Fibroblast of lung (primary cell): ENCODE measurements around the gene KRTAP5-1. TPM values are rescaled to one million over a fixed set of nuclear protein-coding genes. Genes with fewer than 3 reads are reported as not detected.

Experiments
- DNase-seq, 2 donors: peaks; one replicate each; pipeline versions ENCODE4 v3.0.0 to v3.0.0-alpha.2; 2010; ENCODE audit warnings: low read depth in 2 of 2
- H2AFZ ChIP-seq: 2 replicates; pipeline ENCODE4 v1.5.1; 2012; ENCODE audit warnings: low read length, control low read depth, inconsistent platforms
- H3K27ac ChIP-seq: 2 replicates; pipeline ENCODE4 v1.5.1; 2011; ENCODE audit warnings: low read length, control low read depth; ENCODE audit not compliant: insufficient read depth
- H3K27me3 ChIP-seq: 2 replicates; pipeline ENCODE4 v1.5.1; 2011; ENCODE audit warnings: mild to moderate bottlenecking, low read length; ENCODE audit not compliant: control insufficient read depth, insufficient read depth
- H3K36me3 ChIP-seq: 2 replicates; pipeline ENCODE4 v1.5.1; 2011; ENCODE audit warnings: low read length; ENCODE audit not compliant: control insufficient read depth, insufficient read depth
- H3K4me1 ChIP-seq: 2 replicates; pipeline ENCODE4 v1.5.1; 2011; ENCODE audit warnings: low read length; ENCODE audit not compliant: control insufficient read depth, insufficient read depth; ENCODE audit errors: extremely low read depth
- H3K4me2 ChIP-seq: 2 replicates; pipeline ENCODE4 v1.5.1; 2011; ENCODE audit warnings: low read length, control low read depth; ENCODE audit not compliant: insufficient read depth; ENCODE audit errors: extremely low read depth
- H3K4me3 ChIP-seq, 4 experiments: fragments of 200-600 bp in 1 of 4; sonication (generic) in 1 of 4; replicated peaks in 1 of 4; 2 replicates each; pipeline ENCODE4 v1.5.1; 2011 to 2016; ENCODE audit warnings: low read length in 4 of 4, low read depth in 3 of 4, mild to moderate bottlenecking in 3 of 4, control low read depth in 2 of 4, inconsistent platforms in 1 of 4, mixed read lengths in 1 of 4; ENCODE audit not compliant: insufficient read depth in 1 of 4; ENCODE audit errors: control extremely low read depth in 1 of 4
- H3K79me2 ChIP-seq: 2 replicates; pipeline ENCODE4 v1.5.1; 2012; ENCODE audit warnings: mild to moderate bottlenecking, low read length, inconsistent platforms; ENCODE audit not compliant: control insufficient read depth, insufficient read depth
- H3K9ac ChIP-seq: 2 replicates; pipeline ENCODE4 v1.5.1; 2011; ENCODE audit warnings: mild to moderate bottlenecking, low read length, control low read depth; ENCODE audit not compliant: insufficient read depth
- H3K9me3 ChIP-seq: 2 replicates; pipeline ENCODE4 v1.5.1; 2012; ENCODE audit warnings: low read depth, low read length; ENCODE audit not compliant: control insufficient read depth, insufficient read depth
- H4K20me1 ChIP-seq: 2 replicates; pipeline ENCODE4 v1.5.1; 2011; ENCODE audit warnings: low read length; ENCODE audit not compliant: control insufficient read depth, insufficient read depth; ENCODE audit errors: extremely low read depth
- EZH2 ChIP-seq: IDR thresholded peaks from 2 replicates; pipeline ENCODE4 v1.5.1; 2012; ENCODE audit warnings: low read length, control low read depth, mild to moderate bottlenecking; ENCODE audit errors: missing control alignments
- polyA plus RNA-seq, 2 donors: library from polyadenylated mRNA; depleted of rRNA in 1 of 2; stranded (reverse) in 1 of 2; unstranded in 1 of 2; fragments of >200 nt; gene quantifications; 2 replicates each; pipeline ENCODE4 v1.2.1, GENCODE V29; 2011 to 2012; ENCODE audit warnings: missing spikeins in 1 of 2
- total RNA-seq: library from RNA; depleted of rRNA; stranded (reverse); fragments of >200 nt; gene quantifications from 2 replicates; pipeline ENCODE4 v1.2.1, GENCODE V29; 2014
- TF ChIP-seq, protein P1 (sequence below), 2 donors: IDR thresholded peaks in 1 of 2; conservative IDR thresholded peaks in 1 of 2; 1 replicate in 1 of 2; 2 replicates in 1 of 2; pipeline ENCODE4 v1.5.1; 2011 to 2012; ENCODE audit warnings: low read length in 2 of 2, control low read depth in 1 of 2, inconsistent platforms in 1 of 2, low read depth in 1 of 2, mild to moderate bottlenecking in 1 of 2

KRTAP5-1 gene
- total and polyA plus RNA-seq, 2 donors (not counting 1 experiment from before 2014, with no cell fraction given) = not detected

DNA sequence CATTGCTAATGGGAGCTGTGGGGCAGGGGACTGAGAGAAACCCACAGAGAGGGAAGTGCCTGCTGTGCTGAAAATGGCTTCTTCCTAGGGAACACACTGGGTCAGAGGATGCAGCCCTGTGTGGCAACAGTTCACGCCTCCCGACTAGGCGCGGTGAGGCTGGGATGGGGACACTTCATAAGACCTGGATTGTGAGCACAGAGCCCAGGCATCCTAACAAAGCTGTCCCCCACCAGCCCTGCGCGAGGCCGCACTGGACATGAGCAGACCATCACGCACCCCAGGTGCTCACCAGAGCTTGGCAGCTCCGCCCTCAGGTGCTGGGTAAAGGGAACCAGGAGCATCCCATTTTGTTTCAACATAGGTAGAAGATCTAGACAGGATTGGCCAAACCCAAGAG lies 38.6 kb upstream of the KRTAP5-1 start:
- H3K9ac ChIP-seq = no peak overlapping the region
- no peak overlapping the region for H3K27ac ChIP-seq
- no peak for TF ChIP-seq EZH2
- no peaks in the 10 kb centered on the region for H3K9me3 ChIP-seq
- no peak overlapping the region for H3K4me3 ChIP-seq
- no peaks in the 10 kb centered on the region for H4K20me1 ChIP-seq
- H3K4me1 ChIP-seq = no peaks in the 10 kb centered on the region
- H3K36me3 ChIP-seq = no peaks in the 10 kb centered on the region
- no peak for DNase-seq
- no peaks in the 10 kb centered on the region for H3K79me2 ChIP-seq
- H3K27me3 ChIP-seq = peaks cover 4% of the 10 kb centered on the region
- H3K4me2 ChIP-seq = no peak overlapping the region
- H2AFZ ChIP-seq = no peak overlapping the region

DNA sequence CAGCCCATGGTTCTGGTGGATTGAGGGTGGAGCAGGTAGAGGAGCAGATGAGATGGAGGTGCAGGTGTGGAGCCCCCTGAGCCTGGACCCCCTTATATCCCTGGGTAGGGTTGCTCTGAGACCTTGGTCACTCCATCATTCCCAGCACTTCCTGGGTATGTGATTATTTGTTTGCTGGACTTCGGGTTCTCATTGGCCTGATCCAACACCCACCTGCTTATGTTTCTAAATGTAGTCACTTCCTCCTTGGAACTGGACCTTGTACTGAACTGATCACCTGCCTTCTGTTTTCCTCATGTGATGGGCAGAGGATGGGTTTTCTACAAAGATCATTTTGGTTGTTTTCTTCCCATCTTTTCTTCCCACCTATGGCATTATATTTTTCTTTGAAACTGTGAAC lies 37.0 kb upstream of the KRTAP5-1 start, which contains the start of gene KRTAP5-4:
KRTAP5-4 (minus strand) TSS at position 53 of the 400 bp plus-strand sequence; CDS start at position 8, 45 bp downstream.
- Histone ChIP-seq H3K4me3 (no peak within 1 kb of the TSS), H3K27me3 (peaks cover 4% of the 10 kb centered on the region), H3K9ac (no peak within 1 kb of the TSS), H3K27ac (no peak within 1 kb of the TSS), H3K4me1 (no peaks in the 10 kb centered on the region), H2AFZ (no peak within 1 kb of the TSS), H3K9me3 (no peaks in the 10 kb centered on the region), H4K20me1 (no peaks in the 10 kb centered on the region), H3K79me2 (no peaks in the 10 kb centered on the region), H3K4me2 (no peak within 1 kb of the TSS), H3K36me3 (no peaks in the 10 kb centered on the region)
- TF ChIP-seq, protein P1, sequence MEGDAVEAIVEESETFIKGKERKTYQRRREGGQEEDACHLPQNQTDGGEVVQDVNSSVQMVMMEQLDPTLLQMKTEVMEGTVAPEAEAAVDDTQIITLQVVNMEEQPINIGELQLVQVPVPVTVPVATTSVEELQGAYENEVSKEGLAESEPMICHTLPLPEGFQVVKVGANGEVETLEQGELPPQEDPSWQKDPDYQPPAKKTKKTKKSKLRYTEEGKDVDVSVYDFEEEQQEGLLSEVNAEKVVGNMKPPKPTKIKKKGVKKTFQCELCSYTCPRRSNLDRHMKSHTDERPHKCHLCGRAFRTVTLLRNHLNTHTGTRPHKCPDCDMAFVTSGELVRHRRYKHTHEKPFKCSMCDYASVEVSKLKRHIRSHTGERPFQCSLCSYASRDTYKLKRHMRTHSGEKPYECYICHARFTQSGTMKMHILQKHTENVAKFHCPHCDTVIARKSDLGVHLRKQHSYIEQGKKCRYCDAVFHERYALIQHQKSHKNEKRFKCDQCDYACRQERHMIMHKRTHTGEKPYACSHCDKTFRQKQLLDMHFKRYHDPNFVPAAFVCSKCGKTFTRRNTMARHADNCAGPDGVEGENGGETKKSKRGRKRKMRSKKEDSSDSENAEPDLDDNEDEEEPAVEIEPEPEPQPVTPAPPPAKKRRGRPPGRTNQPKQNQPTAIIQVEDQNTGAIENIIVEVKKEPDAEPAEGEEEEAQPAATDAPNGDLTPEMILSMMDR (conservative IDR thresholded peaks at IDR 0.05 in 1 of 2, IDR thresholded peaks at IDR 0.05 in 1 of 2; ENCODE audit: low read depth in 1 of 2, low read length in 2 of 2) = no peak
- no peak for TF ChIP-seq EZH2
- DNase-seq = no peak

DNA sequence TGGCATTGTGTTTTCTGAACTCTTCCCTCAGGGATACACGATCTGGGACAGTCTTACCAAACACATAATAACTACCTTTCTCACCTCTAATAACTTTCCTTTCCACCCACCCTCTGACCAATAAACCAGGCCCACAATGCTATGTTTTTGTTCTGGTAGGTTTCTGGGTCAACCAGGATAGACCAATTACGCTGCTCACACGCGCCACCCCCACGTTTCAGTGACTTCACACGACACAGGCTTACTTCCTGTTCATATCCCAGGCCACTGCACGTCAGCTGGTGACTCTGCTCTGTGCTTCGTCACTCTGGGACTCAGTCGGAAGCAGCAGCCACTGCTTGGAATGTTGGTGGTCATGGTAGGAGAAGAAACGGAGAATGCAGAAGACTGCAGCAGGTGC lies 34.4 kb upstream of the KRTAP5-1 start:
- no peak overlapping the region for H3K4me3 ChIP-seq
- DNase-seq = no peak
- TF ChIP-seq, protein P1 (conservative IDR thresholded peaks at IDR 0.05 in 1 of 2, IDR thresholded peaks at IDR 0.05 in 1 of 2; ENCODE audit: low read depth in 1 of 2, low read length in 2 of 2) = no peak
- TF ChIP-seq EZH2 = no peak

More for the DNA sequence above, 34.4 kb upstream of the KRTAP5-1 start:
- Histone ChIP-seq H3K4me2 (no peak overlapping the region), H4K20me1 (no peaks in the 10 kb centered on the region), H3K9me3 (no peaks in the 10 kb centered on the region), H3K27me3 (no peaks in the 10 kb centered on the region), H3K9ac (no peak overlapping the region), H3K4me1 (no peaks in the 10 kb centered on the region), H2AFZ (no peak overlapping the region), H3K79me2 (no peaks in the 10 kb centered on the region), H3K36me3 (no peaks in the 10 kb centered on the region), H3K27ac (no peak overlapping the region)
